Liver (tissue), 9 donors: ENCODE results near the gene SIRT7. TPM values are rescaled to one million over a fixed set of nuclear protein-coding genes. Genes with fewer than 3 reads are reported as not detected.

Experiments
- DNase-seq: peaks from one replicate; pipeline ENCODE4 v3.0.0-alpha.2; 2017; ENCODE audit warnings: low spot score
- H3K27ac ChIP-seq, 2 donors: one replicate each; pipeline ENCODE4 v1.7.0; 2013; ENCODE audit warnings: inconsistent platforms in 2 of 2, low read length in 2 of 2, control low read depth in 1 of 2, low read depth in 1 of 2, mild to moderate bottlenecking in 1 of 2
- H3K27me3 ChIP-seq, 4 donors: one replicate each; pipeline versions ENCODE4 v1.6.1 to v1.7.0; 2013; ENCODE audit warnings: low read length in 3 of 4, inconsistent platforms in 1 of 4, mild to moderate bottlenecking in 1 of 4, moderate library complexity in 1 of 4; ENCODE audit not compliant: control insufficient read depth in 4 of 4, insufficient read depth in 4 of 4
- H3K36me3 ChIP-seq, 4 donors: one replicate each; pipeline versions ENCODE4 v1.6.1 to v1.7.0; 2013; ENCODE audit warnings: low read length in 3 of 4, mild to moderate bottlenecking in 3 of 4, low read depth in 1 of 4, moderate library complexity in 1 of 4; ENCODE audit not compliant: control insufficient read depth in 4 of 4, insufficient read depth in 3 of 4
- H3K4me1 ChIP-seq, 4 donors: one replicate each; pipeline versions ENCODE4 v1.6.1 to v1.7.0; 2013; ENCODE audit warnings: low read length in 3 of 4, mild to moderate bottlenecking in 3 of 4, moderate library complexity in 1 of 4; ENCODE audit not compliant: control insufficient read depth in 4 of 4, insufficient read depth in 4 of 4
- H3K4me3 ChIP-seq, 3 donors: one replicate each; pipeline versions ENCODE4 v1.6.1 to v1.7.0; 2013; ENCODE audit warnings: low read length in 3 of 3, control low read depth in 1 of 3, low read depth in 1 of 3, mild to moderate bottlenecking in 1 of 3
- H3K9ac ChIP-seq, 2 donors: one replicate each; pipeline ENCODE4 v1.7.0; 2013; ENCODE audit warnings: low read length in 2 of 2, mild to moderate bottlenecking in 2 of 2, moderate library complexity in 2 of 2, control low read depth in 1 of 2, low read depth in 1 of 2
- H3K9me3 ChIP-seq, 4 donors: one replicate each; pipeline versions ENCODE4 v1.6.1 to v1.7.0; 2013; ENCODE audit warnings: low read length in 3 of 4; ENCODE audit not compliant: control insufficient read depth in 4 of 4
- ATF3 ChIP-seq: IDR thresholded peaks from 2 replicates; pipeline ENCODE4 v1.6.1; 2016; ENCODE audit warnings: antibody characterized with exemption
- EGR1 ChIP-seq, 2 donors: IDR thresholded peaks; 2 replicates each; pipeline ENCODE4 v1.6.1; 2016 to 2018; ENCODE audit warnings: antibody characterized with exemption in 2 of 2, low read depth in 2 of 2
- FOXA1 ChIP-seq: IDR thresholded peaks from 2 replicates; pipeline ENCODE4 v1.6.1; 2016; ENCODE audit warnings: antibody characterized with exemption
- FOXA2 ChIP-seq: IDR thresholded peaks from 2 replicates; pipeline ENCODE4 v1.6.1; 2016; ENCODE audit warnings: antibody characterized with exemption
- GABPA ChIP-seq, 2 donors: IDR thresholded peaks in 1 of 2; conservative IDR thresholded peaks in 1 of 2; 2 replicates each; pipeline ENCODE4 v1.6.1; 2016; ENCODE audit warnings: antibody characterized with exemption in 2 of 2, mild to moderate bottlenecking in 1 of 2, moderate library complexity in 1 of 2
- HNF4A ChIP-seq, 2 donors: conservative IDR thresholded peaks; 2 replicates each; pipeline ENCODE4 v1.6.1; 2016; ENCODE audit warnings: antibody characterized with exemption in 2 of 2, mild to moderate bottlenecking in 2 of 2
- HNF4G ChIP-seq: IDR thresholded peaks from 2 replicates; pipeline ENCODE4 v1.6.1; 2016; ENCODE audit warnings: antibody characterized with exemption
- JUND ChIP-seq, 2 donors: IDR thresholded peaks; 2 replicates each; pipeline ENCODE4 v1.6.1; 2016; ENCODE audit warnings: antibody characterized with exemption in 2 of 2
- NR2F2 ChIP-seq: IDR thresholded peaks from 2 replicates; pipeline ENCODE4 v1.6.1; 2016; ENCODE audit warnings: antibody characterized with exemption
- RXRA ChIP-seq, 2 donors: IDR thresholded peaks; 2 replicates each; pipeline ENCODE4 v1.6.1; 2017 to 2018; ENCODE audit warnings: antibody characterized with exemption in 2 of 2, mild to moderate bottlenecking in 1 of 2
- SP1 ChIP-seq: IDR thresholded peaks from 2 replicates; pipeline ENCODE4 v1.6.1; 2018; ENCODE audit warnings: antibody characterized with exemption, mild to moderate bottlenecking
- YY1 ChIP-seq: IDR thresholded peaks from 2 replicates; pipeline ENCODE4 v1.6.1; 2016; ENCODE audit warnings: antibody characterized with exemption, mild to moderate bottlenecking
- WGBS: extraction: QIAGEN DNeasy Blood & Tissue Kit; methylation state at CpG from one replicate; pipeline ENCODE4 v1.1.7; 2013; 5-methylcytosine and 5-hydroxymethylcytosine counted together
- polyA plus RNA-seq, 2 donors: library from polyadenylated mRNA; stranded (reverse) in 1 of 2; unstranded in 1 of 2; fragments of 200-250 nt in 1 of 2; fragments of >200 nt in 1 of 2; fragmentation: Nextera tagmentation in 1 of 2; extraction: Ambion mirVana in 1 of 2; gene quantifications; one replicate each; pipeline versions ENCODE4 v1.2.1 to v1.2.3, GENCODE V29; 2013 to 2015
- total RNA-seq, 2 donors: library from RNA; depleted of rRNA; stranded (reverse); fragments of >200 nt; gene quantifications; one replicate each; pipeline ENCODE4 v1.2.3, GENCODE V29; 2014
- TF ChIP-seq, protein P1 (sequence below): fragments of 150-350 bp; IDR thresholded peaks from 2 replicates; pipeline ENCODE4 v1.5.1; 2017; ENCODE audit warnings: improper control_type of control experiment, low read depth, low read length; ENCODE audit not compliant: missing input control
- TF ChIP-seq, protein P2 (sequence below): IDR thresholded peaks from 2 replicates; pipeline ENCODE4 v1.6.1; 2016; ENCODE audit warnings: antibody characterized with exemption, mild to moderate bottlenecking
- TF ChIP-seq, protein P3 (sequence below): IDR thresholded peaks from 2 replicates; pipeline ENCODE4 v1.6.1; 2016; ENCODE audit warnings: antibody characterized with exemption
- TF ChIP-seq, protein P4 (sequence below): IDR thresholded peaks from 2 replicates; pipeline ENCODE4 v1.6.1; 2016; ENCODE audit warnings: antibody characterized with exemption
- donor health status: healthy.
- donor health status: healthy.
- donor health status: healthy.
- donor health status: healthy.
- donor health status: healthy.

SIRT7 gene
- total and polyA plus RNA-seq, 4 donors = 7.1 to 16.5 (median 11.5) TPM

DNA sequence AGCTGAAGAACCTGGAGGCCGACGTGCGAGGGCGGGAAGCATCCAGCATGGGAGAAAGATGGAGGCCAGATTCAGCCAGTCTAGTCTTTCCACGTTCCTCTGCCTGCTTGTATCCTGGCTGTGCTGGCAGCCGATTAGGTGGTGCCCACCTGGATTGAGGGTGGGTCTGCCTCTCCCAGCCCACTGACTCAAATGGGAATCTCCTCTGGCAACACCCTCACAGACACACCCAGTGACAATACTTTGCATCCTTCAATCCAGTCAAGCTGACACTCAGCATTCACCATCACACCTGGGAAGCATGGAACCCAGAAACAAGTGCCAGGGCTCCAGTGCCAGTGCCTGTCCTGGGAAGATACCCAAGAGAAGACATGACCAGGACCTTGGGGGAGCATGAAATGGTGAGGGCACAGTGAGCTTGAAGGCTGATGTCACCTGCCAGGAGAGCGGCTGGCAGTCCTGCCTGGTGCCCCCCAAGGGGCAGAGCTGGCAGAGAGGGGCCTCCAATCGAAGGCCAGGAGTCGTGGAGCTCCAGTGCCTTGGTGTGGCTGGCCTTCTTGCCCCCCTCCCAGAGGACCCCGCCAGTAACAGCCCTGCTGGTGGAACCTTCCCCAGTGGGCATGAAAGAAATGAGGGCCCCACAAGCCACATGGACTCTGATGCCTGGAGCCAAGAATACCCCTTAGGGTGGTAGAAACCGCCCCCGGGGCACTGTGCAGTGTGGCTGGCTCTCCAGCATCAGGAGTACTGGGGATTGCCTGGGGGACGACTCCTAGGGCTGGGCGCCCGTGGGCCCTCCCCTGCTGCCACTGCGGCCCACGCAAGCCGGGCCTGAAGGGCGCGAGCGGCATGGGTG is 16.6 kb downstream of the SIRT7 start:
- peaks cover 6 to 41% (median 13%) of the 10 kb centered on the region in 4 donors for H3K36me3 ChIP-seq
- 54% methylated on average over 21 of the region's 21 CpGs for WGBS
- TF ChIP-seq, protein P1, sequence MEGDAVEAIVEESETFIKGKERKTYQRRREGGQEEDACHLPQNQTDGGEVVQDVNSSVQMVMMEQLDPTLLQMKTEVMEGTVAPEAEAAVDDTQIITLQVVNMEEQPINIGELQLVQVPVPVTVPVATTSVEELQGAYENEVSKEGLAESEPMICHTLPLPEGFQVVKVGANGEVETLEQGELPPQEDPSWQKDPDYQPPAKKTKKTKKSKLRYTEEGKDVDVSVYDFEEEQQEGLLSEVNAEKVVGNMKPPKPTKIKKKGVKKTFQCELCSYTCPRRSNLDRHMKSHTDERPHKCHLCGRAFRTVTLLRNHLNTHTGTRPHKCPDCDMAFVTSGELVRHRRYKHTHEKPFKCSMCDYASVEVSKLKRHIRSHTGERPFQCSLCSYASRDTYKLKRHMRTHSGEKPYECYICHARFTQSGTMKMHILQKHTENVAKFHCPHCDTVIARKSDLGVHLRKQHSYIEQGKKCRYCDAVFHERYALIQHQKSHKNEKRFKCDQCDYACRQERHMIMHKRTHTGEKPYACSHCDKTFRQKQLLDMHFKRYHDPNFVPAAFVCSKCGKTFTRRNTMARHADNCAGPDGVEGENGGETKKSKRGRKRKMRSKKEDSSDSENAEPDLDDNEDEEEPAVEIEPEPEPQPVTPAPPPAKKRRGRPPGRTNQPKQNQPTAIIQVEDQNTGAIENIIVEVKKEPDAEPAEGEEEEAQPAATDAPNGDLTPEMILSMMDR = no peak
- TF ChIP-seq, protein P2, sequence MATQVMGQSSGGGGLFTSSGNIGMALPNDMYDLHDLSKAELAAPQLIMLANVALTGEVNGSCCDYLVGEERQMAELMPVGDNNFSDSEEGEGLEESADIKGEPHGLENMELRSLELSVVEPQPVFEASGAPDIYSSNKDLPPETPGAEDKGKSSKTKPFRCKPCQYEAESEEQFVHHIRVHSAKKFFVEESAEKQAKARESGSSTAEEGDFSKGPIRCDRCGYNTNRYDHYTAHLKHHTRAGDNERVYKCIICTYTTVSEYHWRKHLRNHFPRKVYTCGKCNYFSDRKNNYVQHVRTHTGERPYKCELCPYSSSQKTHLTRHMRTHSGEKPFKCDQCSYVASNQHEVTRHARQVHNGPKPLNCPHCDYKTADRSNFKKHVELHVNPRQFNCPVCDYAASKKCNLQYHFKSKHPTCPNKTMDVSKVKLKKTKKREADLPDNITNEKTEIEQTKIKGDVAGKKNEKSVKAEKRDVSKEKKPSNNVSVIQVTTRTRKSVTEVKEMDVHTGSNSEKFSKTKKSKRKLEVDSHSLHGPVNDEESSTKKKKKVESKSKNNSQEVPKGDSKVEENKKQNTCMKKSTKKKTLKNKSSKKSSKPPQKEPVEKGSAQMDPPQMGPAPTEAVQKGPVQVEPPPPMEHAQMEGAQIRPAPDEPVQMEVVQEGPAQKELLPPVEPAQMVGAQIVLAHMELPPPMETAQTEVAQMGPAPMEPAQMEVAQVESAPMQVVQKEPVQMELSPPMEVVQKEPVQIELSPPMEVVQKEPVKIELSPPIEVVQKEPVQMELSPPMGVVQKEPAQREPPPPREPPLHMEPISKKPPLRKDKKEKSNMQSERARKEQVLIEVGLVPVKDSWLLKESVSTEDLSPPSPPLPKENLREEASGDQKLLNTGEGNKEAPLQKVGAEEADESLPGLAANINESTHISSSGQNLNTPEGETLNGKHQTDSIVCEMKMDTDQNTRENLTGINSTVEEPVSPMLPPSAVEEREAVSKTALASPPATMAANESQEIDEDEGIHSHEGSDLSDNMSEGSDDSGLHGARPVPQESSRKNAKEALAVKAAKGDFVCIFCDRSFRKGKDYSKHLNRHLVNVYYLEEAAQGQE = no peak
- TF ChIP-seq FOXA1 (no peak), YY1 (no peak), HNF4A (conservative IDR thresholded peaks at IDR 0.05) (no peak)
- H3K9me3 ChIP-seq = no peaks in the 10 kb centered on the region
- no peaks in the 10 kb centered on the region for H3K27me3 ChIP-seq
- peaks cover 2 to 23% (median 14%) of the 10 kb centered on the region in 4 donors for H3K4me1 ChIP-seq
- no peak overlapping the region for H3K9ac ChIP-seq
- DNase-seq = no peak
- H3K4me3 ChIP-seq = peak overlapping the region in 1 of 3 donors; percentile 32
- no peak overlapping the region for H3K27ac ChIP-seq

GRCh38 chr17:81900181-81900820 is 17.7 kb downstream of the SIRT7 start:
- DNase-seq = no peak
- 88% methylated on average over 18 of the region's 18 CpGs for WGBS

More at GRCh38 chr17:81900181-81900820, 17.7 kb downstream of the SIRT7 start:
- Histone ChIP-seq H3K4me1 (peaks cover 2 to 23% (median 12%) of the 10 kb centered on the region in 4 donors), H3K27ac (no peak overlapping the region), H3K4me3 (no peak overlapping the region), H3K9ac (no peak overlapping the region), H3K36me3 (peaks cover 8 to 39% (median 10%) of the 10 kb centered on the region in 4 donors), H3K9me3 (no peaks in the 10 kb centered on the region), H3K27me3 (no peaks in the 10 kb centered on the region)
- TF ChIP-seq HNF4G (no peak), EGR1 (IDR thresholded peaks at IDR 0.05; ENCODE audit: low read depth in 2 of 2) (no peak), GABPA (IDR thresholded peaks at IDR 0.05 in 1 of 2, conservative IDR thresholded peaks at IDR 0.05 in 1 of 2) (no peak), FOXA1 (no peak), HNF4A (conservative IDR thresholded peaks at IDR 0.05) (no peak), NR2F2 (no peak), ATF3 (no peak), FOXA2 (no peak), SP1 (no peak), RXRA (IDR thresholded peaks at IDR 0.05) (no peak), JUND (IDR thresholded peaks at IDR 0.05) (no peak)
- TF ChIP-seq, protein P3, sequence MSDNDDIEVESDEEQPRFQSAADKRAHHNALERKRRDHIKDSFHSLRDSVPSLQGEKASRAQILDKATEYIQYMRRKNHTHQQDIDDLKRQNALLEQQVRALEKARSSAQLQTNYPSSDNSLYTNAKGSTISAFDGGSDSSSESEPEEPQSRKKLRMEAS = no peak
- TF ChIP-seq, protein P4, sequence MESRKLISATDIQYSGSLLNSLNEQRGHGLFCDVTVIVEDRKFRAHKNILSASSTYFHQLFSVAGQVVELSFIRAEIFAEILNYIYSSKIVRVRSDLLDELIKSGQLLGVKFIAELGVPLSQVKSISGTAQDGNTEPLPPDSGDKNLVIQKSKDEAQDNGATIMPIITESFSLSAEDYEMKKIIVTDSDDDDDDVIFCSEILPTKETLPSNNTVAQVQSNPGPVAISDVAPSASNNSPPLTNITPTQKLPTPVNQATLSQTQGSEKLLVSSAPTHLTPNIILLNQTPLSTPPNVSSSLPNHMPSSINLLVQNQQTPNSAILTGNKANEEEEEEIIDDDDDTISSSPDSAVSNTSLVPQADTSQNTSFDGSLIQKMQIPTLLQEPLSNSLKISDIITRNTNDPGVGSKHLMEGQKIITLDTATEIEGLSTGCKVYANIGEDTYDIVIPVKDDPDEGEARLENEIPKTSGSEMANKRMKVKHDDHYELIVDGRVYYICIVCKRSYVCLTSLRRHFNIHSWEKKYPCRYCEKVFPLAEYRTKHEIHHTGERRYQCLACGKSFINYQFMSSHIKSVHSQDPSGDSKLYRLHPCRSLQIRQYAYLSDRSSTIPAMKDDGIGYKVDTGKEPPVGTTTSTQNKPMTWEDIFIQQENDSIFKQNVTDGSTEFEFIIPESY = no peak
